NB4 (cell line): Measurements from ENCODE around the gene ENC1.

Source experiments
- CTCF ChIP-seq: IDR thresholded peaks from one replicate; pipeline ENCODE4 v1.5.1; 2012; ENCODE audit warnings: low read depth, low read length
- MAX ChIP-seq: IDR thresholded peaks from 2 replicates; pipeline ENCODE4 v1.6.1; 2011; ENCODE audit warnings: low read depth, low read length
- MYC ChIP-seq: IDR thresholded peaks from 2 replicates; pipeline ENCODE4 v1.6.1; 2011; ENCODE audit warnings: low read depth, low read length
- POLR2A ChIP-seq: IDR thresholded peaks from 2 replicates; pipeline ENCODE4 v1.6.1; 2011; ENCODE audit warnings: mild to moderate bottlenecking; ENCODE audit not compliant: insufficient read length; ENCODE audit errors: extremely low read depth

- TF ChIP-seq CTCF (no peak), MYC (no peak), MAX (no peak), POLR2A (no peak)
Measured at GRCh38 chr5:74634611-74635286, 5.8 kb downstream of the ENC1 start.
